Urinary bladder (tissue), 4 donors: ENCODE measurements around the gene RANGRF. TPM values are rescaled to one million over a fixed set of nuclear protein-coding genes. Genes with fewer than 3 reads are reported as not detected.
"Not testable (repeated sequence)": the region's sequence is repeated elsewhere in the genome, so short reads cannot be mapped to it uniquely, and the experiment has no call there.

ENCODE experiments used
- DNase-seq: peaks from one replicate; pipeline ENCODE4 v3.0.0-alpha.2; 2015; ENCODE audit errors: extremely low spot score
- H3K27ac ChIP-seq: one replicate; pipeline ENCODE4 v1.5.1; 2013; ENCODE audit warnings: low read depth, mild to moderate bottlenecking, moderate library complexity
- H3K36me3 ChIP-seq: one replicate; pipeline ENCODE4 v1.6.1; 2013; ENCODE audit warnings: mild to moderate bottlenecking, moderate library complexity; ENCODE audit not compliant: insufficient read depth
- H3K4me1 ChIP-seq: one replicate; pipeline ENCODE4 v1.6.1; 2013; ENCODE audit warnings: mild to moderate bottlenecking, moderate library complexity; ENCODE audit not compliant: insufficient read depth
- H3K4me3 ChIP-seq: one replicate; pipeline ENCODE4 v1.5.1; 2013; ENCODE audit warnings: low read depth, low read length
- WGBS: extraction: QIAGEN DNeasy Blood & Tissue Kit; methylation state at CpG from one replicate; pipeline ENCODE4 v1.1.7; 2013; 5-methylcytosine and 5-hydroxymethylcytosine counted together
- polyA plus RNA-seq: library from polyadenylated mRNA; stranded (reverse); fragments of 200-250 nt; gene quantifications from one replicate; pipeline ENCODE4 v1.2.3, GENCODE V29; 2013
- total RNA-seq: library from RNA; depleted of rRNA; stranded (reverse); fragments of >200 nt; gene quantifications from one replicate; pipeline ENCODE4 v1.2.3, GENCODE V29; 2014
- donor health status: healthy with polysubstance abuse.
- donor health status: healthy.

The RANGRF gene, protein sequence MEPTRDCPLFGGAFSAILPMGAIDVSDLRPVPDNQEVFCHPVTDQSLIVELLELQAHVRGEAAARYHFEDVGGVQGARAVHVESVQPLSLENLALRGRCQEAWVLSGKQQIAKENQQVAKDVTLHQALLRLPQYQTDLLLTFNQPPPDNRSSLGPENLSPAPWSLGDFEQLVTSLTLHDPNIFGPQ
- total RNA-seq (4.3 TPM), polyA plus RNA-seq (49.3 TPM)

GRCh38 chr17:8288336-8289102 lies at the start of gene RANGRF:
RANGRF (plus strand) TSS chr17:8288670; CDS start chr17:8288789, 119 bp downstream.
- under 1% methylated on average over 53 of the region's 53 CpGs for WGBS
- Histone ChIP-seq H3K36me3 (no peaks in the 10 kb centered on the region), H3K4me3 (peak within 1 kb of the TSS; percentile 63), H3K27ac (peak within 1 kb of the TSS; percentile 95), H3K4me1 (peaks cover 3% of the 10 kb centered on the region)
- peak; percentile 64 for DNase-seq

DNA sequence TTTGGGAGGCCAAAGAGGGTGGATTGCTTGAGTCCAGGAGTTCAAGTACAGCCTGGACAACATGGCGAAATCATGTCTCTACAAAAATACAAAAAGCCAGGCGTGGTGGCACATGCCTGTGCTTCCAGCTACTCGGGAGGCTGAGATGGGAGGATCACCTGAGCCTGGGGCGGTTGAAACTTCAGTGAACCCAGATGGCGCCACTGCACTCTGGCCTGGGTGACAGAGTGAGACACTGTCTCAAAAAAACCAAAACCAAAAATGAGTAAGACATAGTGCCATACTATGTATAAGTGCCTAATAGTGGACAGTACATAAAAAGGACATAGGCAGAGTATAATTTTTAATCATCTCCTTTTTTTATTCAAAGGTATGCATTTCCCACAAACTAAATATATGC lies 44.6 kb upstream of the RANGRF start:
- WGBS: 95% methylated on average over 5 of the region's 5 CpGs
- DNase-seq: no peak
- Histone ChIP-seq H3K4me3 (no peak overlapping the region), H3K27ac (no peak overlapping the region), H3K36me3 (peaks cover 1% of the 10 kb centered on the region), H3K4me1 (no peaks in the 10 kb centered on the region)

- no peak for DNase-seq
Measured at GRCh38 chr17:8244768-8245167, 43.7 kb upstream of the RANGRF start.

DNA sequence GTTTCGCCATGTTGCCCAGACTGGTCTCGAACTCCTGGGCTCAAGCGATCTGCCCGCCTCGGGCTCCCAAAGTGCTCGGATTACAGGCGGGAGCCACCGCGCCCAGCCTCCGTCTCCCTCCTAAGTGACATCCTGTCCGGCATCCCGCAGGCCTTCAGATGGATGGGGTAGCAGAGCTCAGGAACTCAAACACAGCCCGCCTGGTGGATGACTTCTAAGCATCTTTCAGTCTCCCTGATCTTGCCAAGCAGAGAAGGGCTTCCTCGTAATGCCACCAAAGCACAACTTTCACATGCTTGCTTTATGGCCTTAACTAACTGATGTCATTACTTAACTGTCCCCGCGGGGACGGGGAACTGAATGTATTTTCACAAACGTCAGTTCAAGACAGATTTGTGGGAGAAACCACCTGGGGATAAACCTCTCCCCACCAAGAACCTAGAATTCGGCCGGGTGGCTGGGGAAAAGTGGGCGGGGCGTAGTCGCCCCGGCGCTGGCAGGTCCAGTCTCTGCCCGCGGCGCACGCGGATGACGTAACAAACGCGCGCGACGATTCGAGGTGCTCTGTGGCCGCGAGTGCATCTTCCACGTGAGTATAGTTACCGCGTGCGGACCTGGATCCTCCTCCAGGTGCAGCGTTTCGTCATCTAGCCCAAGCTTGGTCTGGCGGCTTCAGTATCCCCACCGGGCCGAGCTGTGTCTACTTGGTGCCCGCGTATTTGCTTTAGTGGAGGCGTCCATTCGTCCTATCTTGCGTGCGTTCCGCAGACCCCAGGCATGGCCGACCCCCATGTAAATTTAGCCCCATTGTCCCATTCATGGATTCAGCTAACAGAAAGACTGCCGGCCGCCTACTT lies 39.5 kb upstream of the RANGRF start, which contains the start of gene PFAS:
Gene PFAS, plus strand, starts transcription at position 539 of the 857 bp plus-strand sequence. CDS start 4,649 bp downstream, outside the sequence.
- Histone ChIP-seq H3K4me3 (peak within 1 kb of the TSS; percentile 85), H3K36me3 (no peaks in the 10 kb centered on the region), H3K27ac (peak within 1 kb of the TSS; percentile 92), H3K4me1 (peaks cover 2% of the 10 kb centered on the region)
- under 1% methylated on average over 58 of the region's 58 CpGs for WGBS
- DNase-seq: peak; percentile 88

More at GRCh38 chr17:8244768-8245167, 43.7 kb upstream of the RANGRF start:
- no peak overlapping the region for H3K4me3 ChIP-seq
- H3K36me3 ChIP-seq: peaks cover 1% of the 10 kb centered on the region
- H3K27ac ChIP-seq: no peak overlapping the region
- H3K4me1 ChIP-seq: peaks cover 2% of the 10 kb centered on the region
- WGBS: 98% methylated on average over 8 of the region's 8 CpGs

DNA sequence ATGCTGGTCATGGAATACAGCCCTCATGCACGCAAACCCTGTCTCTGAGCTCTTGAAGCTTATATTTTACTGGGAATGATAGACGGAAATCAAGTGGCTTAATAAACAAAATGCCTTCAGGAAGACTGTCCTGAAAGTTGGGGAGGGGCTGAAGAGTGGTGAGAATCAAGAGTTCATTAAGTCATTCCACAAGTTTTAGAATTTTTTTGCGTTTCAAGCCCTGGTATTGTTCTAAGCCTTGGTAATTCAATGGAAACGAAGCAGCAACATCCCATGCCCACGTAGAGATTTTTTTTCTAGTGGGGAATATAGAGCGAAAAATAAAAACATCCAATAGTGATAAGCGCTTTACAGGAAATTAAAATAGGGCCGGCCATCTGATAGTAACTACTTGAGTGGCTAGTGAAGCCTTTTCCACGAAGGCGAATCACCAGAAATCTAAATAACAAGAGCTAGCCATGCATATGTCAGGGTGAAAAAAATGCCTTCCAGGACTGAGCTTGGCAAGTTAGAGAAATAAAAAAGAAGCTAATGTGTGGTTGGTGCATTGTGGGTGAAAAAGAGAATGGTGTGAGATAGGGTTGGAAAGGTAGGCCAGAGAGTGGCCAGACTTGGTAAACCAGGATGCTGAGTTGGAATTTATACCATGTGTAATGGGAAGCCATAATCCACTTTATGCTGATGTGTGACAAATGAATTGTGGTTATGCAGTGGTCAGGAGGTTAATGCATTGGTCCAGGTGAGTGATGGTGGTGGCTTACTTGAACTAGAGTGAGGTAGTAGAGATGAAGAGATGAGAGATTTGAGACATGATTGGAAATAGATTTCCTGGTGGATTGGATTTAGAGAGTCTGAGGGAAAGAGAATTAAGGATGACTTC lies 38.6 kb upstream of the RANGRF start:
- H3K4me1 ChIP-seq: peaks cover 2% of the 10 kb centered on the region
- H3K27ac ChIP-seq: no peak overlapping the region
- DNase-seq: no peak
- WGBS: 11% methylated on average over 10 of the region's 10 CpGs
- H3K36me3 ChIP-seq: no peaks in the 10 kb centered on the region
- peak overlapping the region; percentile 85 for H3K4me3 ChIP-seq

GRCh38 chr17:8251411-8251810 lies 37.1 kb upstream of the RANGRF start:
- H3K4me3 ChIP-seq, DNase-seq, H3K4me1 ChIP-seq, H3K36me3 ChIP-seq, H3K27ac ChIP-seq: not testable (repeated sequence)
- WGBS: 85% methylated on average over 2 of the region's 2 CpGs

DNA sequence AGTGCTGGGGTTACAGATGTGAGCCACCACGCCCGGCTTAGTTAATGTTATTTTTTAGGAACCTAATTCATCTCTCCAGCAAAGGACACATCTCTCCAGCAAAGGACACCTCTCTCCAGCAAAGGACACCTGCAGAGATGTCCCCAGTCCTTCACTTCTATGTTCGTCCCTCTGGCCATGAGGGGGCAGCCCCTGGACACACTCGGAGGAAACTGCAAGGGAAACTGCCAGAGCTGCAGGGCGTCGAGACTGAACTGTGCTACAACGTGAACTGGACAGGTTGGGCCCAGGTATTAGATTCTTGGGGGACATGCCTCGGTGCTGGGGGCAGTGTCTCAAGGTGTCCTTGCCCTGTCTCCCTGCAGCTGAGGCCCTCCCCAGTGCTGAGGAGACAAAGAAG lies 34.7 kb upstream of the RANGRF start:
- Histone ChIP-seq H3K36me3 (no peaks in the 10 kb centered on the region), H3K27ac (no peak overlapping the region), H3K4me3 (no peak overlapping the region), H3K4me1 (peaks cover 2% of the 10 kb centered on the region)
- 72% methylated on average over 8 of the region's 8 CpGs for WGBS
- no peak for DNase-seq

GRCh38 chr17:8254881-8255280 lies 33.6 kb upstream of the RANGRF start:
- DNase-seq: no peak
- no peaks in the 10 kb centered on the region for H3K4me1 ChIP-seq
- H3K4me3 ChIP-seq: no peak overlapping the region
- H3K27ac ChIP-seq: no peak overlapping the region
- no peaks in the 10 kb centered on the region for H3K36me3 ChIP-seq
- WGBS: 94% methylated on average over 11 of the region's 11 CpGs

DNA sequence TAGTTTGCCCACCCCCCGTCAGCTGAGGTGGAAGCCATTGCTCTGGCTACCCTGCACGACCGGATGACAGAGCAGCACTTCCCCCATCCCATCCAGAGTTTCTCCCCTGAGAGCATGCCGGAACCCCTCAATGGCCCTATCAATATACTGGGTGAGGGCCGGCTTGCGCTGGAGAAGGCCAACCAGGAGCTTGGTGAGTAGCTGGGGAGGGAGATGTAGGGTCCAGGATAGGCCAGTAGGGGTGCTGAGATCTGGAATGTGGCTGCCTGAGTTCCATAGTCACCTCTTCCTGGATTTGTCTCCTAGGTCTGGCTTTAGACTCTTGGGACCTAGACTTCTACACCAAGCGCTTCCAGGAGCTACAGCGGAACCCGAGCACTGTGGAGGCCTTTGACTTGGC lies 33.0 kb upstream of the RANGRF start:
- Histone ChIP-seq H3K36me3 (no peaks in the 10 kb centered on the region), H3K4me3 (no peak overlapping the region), H3K4me1 (no peaks in the 10 kb centered on the region), H3K27ac (no peak overlapping the region)
- no peak for DNase-seq
- WGBS: 94% methylated on average over 9 of the region's 9 CpGs

GRCh38 chr17:8256291-8256690 lies 32.2 kb upstream of the RANGRF start:
- Histone ChIP-seq H3K27ac (no peak overlapping the region), H3K4me3 (no peak overlapping the region), H3K36me3 (no peaks in the 10 kb centered on the region), H3K4me1 (no peaks in the 10 kb centered on the region)
- 94% methylated on average over 10 of the region's 10 CpGs for WGBS
- DNase-seq: no peak

- no peak for DNase-seq
- 98% methylated on average over 6 of the region's 6 CpGs for WGBS
- H3K27ac ChIP-seq: no peak overlapping the region
- no peaks in the 10 kb centered on the region for H3K4me1 ChIP-seq
- no peaks in the 10 kb centered on the region for H3K36me3 ChIP-seq
- H3K4me3 ChIP-seq: no peak overlapping the region
Measured at GRCh38 chr17:8256691-8257090, 31.8 kb upstream of the RANGRF start.

- Histone ChIP-seq H3K4me3 (no peak overlapping the region), H3K36me3 (no peaks in the 10 kb centered on the region), H3K27ac (no peak overlapping the region), H3K4me1 (no peaks in the 10 kb centered on the region)
- WGBS: 95% methylated on average over 8 of the region's 8 CpGs
- no peak for DNase-seq
Measured at GRCh38 chr17:8257801-8258200, 30.7 kb upstream of the RANGRF start.

- Histone ChIP-seq H3K4me1 (no peaks in the 10 kb centered on the region), H3K27ac (no peak overlapping the region), H3K4me3 (no peak overlapping the region), H3K36me3 (peaks cover 2% of the 10 kb centered on the region)
- DNase-seq: no peak
- 97% methylated on average over 10 of the region's 10 CpGs for WGBS
Measured at GRCh38 chr17:8264320-8264719, 24.1 kb upstream of the RANGRF start.
